SK-N-SH (cell line): ENCODE data around the gene FCRL6. TPM values are rescaled to one million over a fixed set of nuclear protein-coding genes. Genes with fewer than 3 reads are reported as not detected.
A peak's percentile ranks its signal among the peaks of the same experiment; 100 is the strongest.

ENCODE experiments used
- CTCF ChIA-PET: fragments of 300-600, 350-600 bp; formaldehyde crosslinking; extraction: SDS; loops from one replicate; lab custom pipeline; 2021; lab: Yijun Ruan, JAX
- POLR2A ChIA-PET: fragments of 350-600 bp; sonication (Branson Sonifier 250); formaldehyde crosslinking; extraction: SDS; loops from one replicate; lab custom pipeline; 2020; ENCODE audit warnings: antibody characterized with exemption, inconsistent platforms; lab: Yijun Ruan, JAX
- DNase-seq: peaks from one replicate; pipeline ENCODE4 v3.0.0; 2012
- H2AFZ ChIP-seq: fragments of 200-600 bp; sonication (generic); 2 replicates; pipeline ENCODE4 v1.8.1; 2016; ENCODE audit warnings: antibody characterized with exemption, mild to moderate bottlenecking, low read depth
- H3F3A ChIP-seq: fragments of 200-600 bp; sonication (generic); replicated peaks from 2 replicates; pipeline ENCODE3; 2016; ENCODE audit warnings: antibody characterized with exemption, mild to moderate bottlenecking; ENCODE audit not compliant: insufficient read depth
- H3K27ac ChIP-seq, 2 experiments: fragments of 200-500 bp in 1 of 2; fragments of 200-600 bp in 1 of 2; sonication (Bioruptor generic) in 1 of 2; sonication (generic), shearing (Covaris generic) in 1 of 2; 2 replicates each; pipeline versions ENCODE4 v1.5.1 to v1.6.1; 2014 to 2016; ENCODE audit warnings: low read depth in 2 of 2, inconsistent platforms in 1 of 2, low read length in 1 of 2, mild to moderate bottlenecking in 1 of 2, mixed read lengths in 1 of 2
- H3K27me3 ChIP-seq: fragments of 200-600 bp; sonication (generic), shearing (Covaris generic); 2 replicates; pipeline ENCODE4 v1.6.1; 2016; ENCODE audit warnings: mixed run types; ENCODE audit not compliant: insufficient read depth
- H3K36me3 ChIP-seq, 2 experiments: fragments of 200-500 bp in 1 of 2; fragments of 200-600 bp in 1 of 2; sonication (Bioruptor generic) in 1 of 2; sonication (generic) in 1 of 2; replicated peaks in 1 of 2; 2 replicates each; pipeline versions ENCODE3 to v1.5.1; 2014 to 2016; ENCODE audit warnings: low read length in 1 of 2, mild to moderate bottlenecking in 1 of 2; ENCODE audit not compliant: insufficient read depth in 2 of 2, control insufficient read depth in 1 of 2
- H3K4me1 ChIP-seq, 2 experiments: fragments of 200-500 bp in 1 of 2; fragments of 200-600 bp in 1 of 2; sonication (Bioruptor generic) in 1 of 2; sonication (generic), shearing (Covaris generic) in 1 of 2; 2 replicates each; pipeline versions ENCODE4 v1.5.1 to v1.6.1; 2014 to 2016; ENCODE audit warnings: low read depth in 1 of 2, low read length in 1 of 2, mixed run types in 1 of 2; ENCODE audit not compliant: insufficient read depth in 2 of 2, control insufficient read depth in 1 of 2
- H3K4me2 ChIP-seq: fragments of 200-600 bp; sonication (generic), shearing (Covaris generic); 2 replicates; pipeline ENCODE4 v1.6.1; 2017; ENCODE audit warnings: mixed run types
- H3K4me3 ChIP-seq, 2 experiments: fragments of 200-500 bp in 1 of 2; fragments of 200-600 bp in 1 of 2; sonication (Bioruptor generic) in 1 of 2; sonication (generic), shearing (Covaris generic) in 1 of 2; 2 replicates each; pipeline versions ENCODE4 v1.5.1 to v1.8.1; 2014 to 2016; ENCODE audit warnings: low read depth in 2 of 2, inconsistent platforms in 1 of 2, low read length in 1 of 2, mild to moderate bottlenecking in 1 of 2, mixed read lengths in 1 of 2, moderate library complexity in 1 of 2
- H3K79me2 ChIP-seq: fragments of 200-600 bp; sonication (generic); 2 replicates; pipeline ENCODE4 v1.8.1; 2017; ENCODE audit warnings: mild to moderate bottlenecking; ENCODE audit not compliant: insufficient read depth
- H3K9ac ChIP-seq: fragments of 200-600 bp; sonication (generic); 2 replicates; pipeline ENCODE4 v1.6.1; 2017; ENCODE audit warnings: mixed run types
- H3K9me2 ChIP-seq: fragments of 200-600 bp; sonication (generic); 2 replicates; pipeline ENCODE4 v1.6.1; 2017; ENCODE audit warnings: mixed run types
- H3K9me3 ChIP-seq: fragments of 200-600 bp; sonication (generic); 2 replicates; pipeline ENCODE4 v1.6.1; 2017; ENCODE audit warnings: mixed run types, mild to moderate bottlenecking, moderate library complexity
- H4K20me1 ChIP-seq: fragments of 200-600 bp; sonication (generic); 2 replicates; pipeline ENCODE4 v1.6.1; 2017; ENCODE audit warnings: mild to moderate bottlenecking, mixed run types; ENCODE audit not compliant: insufficient read depth
- CHD2 ChIP-seq: fragments of 150-350 bp; IDR thresholded peaks from 2 replicates; pipeline ENCODE4 v1.6.1; 2018; ENCODE audit warnings: low read length; ENCODE audit not compliant: partially characterized antibody
- EP300 ChIP-seq, 2 experiments: IDR thresholded peaks; 2 replicates each; pipeline versions ENCODE4 v1.4.0 to v1.6.1; 2012; ENCODE audit warnings: borderline replicate concordance in 1 of 2, low read depth in 1 of 2, low read length in 1 of 2
- EZH2phosphoT487 ChIP-seq: fragments of 200-600 bp; sonication (generic); IDR thresholded peaks from 2 replicates; pipeline ENCODE4 v1.6.1; 2017; ENCODE audit warnings: low read depth, mixed run types, mild to moderate bottlenecking, antibody characterized with exemption, moderate library complexity, borderline replicate concordance
- GABPA ChIP-seq: IDR thresholded peaks from 2 replicates; pipeline ENCODE4 v1.4.0; 2012; ENCODE audit warnings: low read depth, mild to moderate bottlenecking
- GATA2 ChIP-seq: sonication (generic); formaldehyde crosslinking; IDR thresholded peaks from 2 replicates; pipeline ENCODE4 v1.5.0; 2020; ENCODE audit warnings: mild to moderate bottlenecking, missing genetic modification reagents
- POLR2AphosphoS5 ChIP-seq: IDR thresholded peaks from 2 replicates; pipeline ENCODE4 v1.6.1; 2012; ENCODE audit warnings: low read depth, low read length
- RAD21 ChIP-seq: IDR thresholded peaks from 2 replicates; pipeline ENCODE4 v1.6.1; 2012; ENCODE audit warnings: mild to moderate bottlenecking, low read length
- RCOR1 ChIP-seq: fragments of 150-350 bp; IDR thresholded peaks from 2 replicates; pipeline ENCODE4 v1.6.1; 2017; ENCODE audit warnings: antibody characterized with exemption, low read length
- TCF12 ChIP-seq: IDR thresholded peaks from 2 replicates; pipeline ENCODE4 v1.4.0; 2012
- WGBS: methylation state at CpG from one replicate; pipeline ENCODE4 v1.1.6; 2017; ENCODE audit warnings: low lambda C conversion rate; 5-methylcytosine and 5-hydroxymethylcytosine counted together
- polyA plus RNA-seq, 3 experiments: library from polyadenylated mRNA; depleted of rRNA; stranded (reverse); fragments of >200 nt; gene quantifications; 2 replicates each; pipeline ENCODE4 v1.2.3, GENCODE V29; 2012
- TF ChIP-seq, protein P1 (sequence below): IDR thresholded peaks from 2 replicates; pipeline ENCODE4 v1.6.1; 2012; ENCODE audit warnings: mild to moderate bottlenecking, low read depth, low read length, moderate library complexity
- TF ChIP-seq, protein P2 (sequence below): fragments of 150-350 bp; IDR thresholded peaks from 2 replicates; pipeline ENCODE4 v1.6.1; 2016; ENCODE audit warnings: mild to moderate bottlenecking, low read depth, low read length
- TF ChIP-seq, protein P3 (sequence below): fragments of 200-600 bp; sonication (generic); IDR thresholded peaks from 2 replicates; pipeline ENCODE4 v1.6.1; 2017; ENCODE audit warnings: antibody characterized with exemption, mild to moderate bottlenecking, moderate library complexity

The FCRL6 gene
- polyA plus RNA-seq, 1 of the 3 experiments (the other 2 are of a cell fraction) = not detected

DNA sequence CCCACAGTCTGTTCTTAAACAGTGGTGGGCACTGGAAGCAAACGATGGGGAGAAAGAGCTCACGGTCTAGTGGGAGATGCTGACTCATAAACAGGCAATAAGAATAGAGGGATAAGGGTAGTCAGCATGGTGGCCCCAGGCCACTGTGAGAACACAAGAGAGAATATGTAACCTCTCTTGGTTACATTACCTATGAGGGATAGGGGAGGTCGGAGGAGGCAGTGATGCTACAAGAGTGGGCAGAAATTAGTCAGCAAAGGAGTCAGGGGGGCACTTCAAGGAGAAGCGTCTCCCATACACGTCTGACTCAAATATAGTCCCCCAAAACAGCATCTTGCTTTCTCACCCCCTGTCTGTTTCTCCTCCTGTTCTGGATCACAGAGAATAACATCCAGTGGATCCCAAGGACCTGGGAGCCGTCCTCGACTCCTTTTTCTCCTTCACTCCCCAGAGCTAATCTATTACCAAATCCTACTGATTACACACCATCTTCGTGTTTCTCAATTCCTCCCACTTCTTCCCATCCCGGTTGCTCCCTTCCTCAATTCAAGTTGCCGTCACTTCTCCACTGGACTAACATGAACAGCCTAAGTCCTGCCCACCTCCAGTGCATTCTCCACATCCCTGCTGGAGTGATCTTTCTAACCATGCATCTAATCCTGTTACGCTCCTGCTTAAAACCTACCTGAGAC is 26.6 kb downstream of the FCRL6 start (continued):
- TF ChIP-seq, protein P1, sequence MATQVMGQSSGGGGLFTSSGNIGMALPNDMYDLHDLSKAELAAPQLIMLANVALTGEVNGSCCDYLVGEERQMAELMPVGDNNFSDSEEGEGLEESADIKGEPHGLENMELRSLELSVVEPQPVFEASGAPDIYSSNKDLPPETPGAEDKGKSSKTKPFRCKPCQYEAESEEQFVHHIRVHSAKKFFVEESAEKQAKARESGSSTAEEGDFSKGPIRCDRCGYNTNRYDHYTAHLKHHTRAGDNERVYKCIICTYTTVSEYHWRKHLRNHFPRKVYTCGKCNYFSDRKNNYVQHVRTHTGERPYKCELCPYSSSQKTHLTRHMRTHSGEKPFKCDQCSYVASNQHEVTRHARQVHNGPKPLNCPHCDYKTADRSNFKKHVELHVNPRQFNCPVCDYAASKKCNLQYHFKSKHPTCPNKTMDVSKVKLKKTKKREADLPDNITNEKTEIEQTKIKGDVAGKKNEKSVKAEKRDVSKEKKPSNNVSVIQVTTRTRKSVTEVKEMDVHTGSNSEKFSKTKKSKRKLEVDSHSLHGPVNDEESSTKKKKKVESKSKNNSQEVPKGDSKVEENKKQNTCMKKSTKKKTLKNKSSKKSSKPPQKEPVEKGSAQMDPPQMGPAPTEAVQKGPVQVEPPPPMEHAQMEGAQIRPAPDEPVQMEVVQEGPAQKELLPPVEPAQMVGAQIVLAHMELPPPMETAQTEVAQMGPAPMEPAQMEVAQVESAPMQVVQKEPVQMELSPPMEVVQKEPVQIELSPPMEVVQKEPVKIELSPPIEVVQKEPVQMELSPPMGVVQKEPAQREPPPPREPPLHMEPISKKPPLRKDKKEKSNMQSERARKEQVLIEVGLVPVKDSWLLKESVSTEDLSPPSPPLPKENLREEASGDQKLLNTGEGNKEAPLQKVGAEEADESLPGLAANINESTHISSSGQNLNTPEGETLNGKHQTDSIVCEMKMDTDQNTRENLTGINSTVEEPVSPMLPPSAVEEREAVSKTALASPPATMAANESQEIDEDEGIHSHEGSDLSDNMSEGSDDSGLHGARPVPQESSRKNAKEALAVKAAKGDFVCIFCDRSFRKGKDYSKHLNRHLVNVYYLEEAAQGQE = no peak
- TF ChIP-seq, protein P2, sequence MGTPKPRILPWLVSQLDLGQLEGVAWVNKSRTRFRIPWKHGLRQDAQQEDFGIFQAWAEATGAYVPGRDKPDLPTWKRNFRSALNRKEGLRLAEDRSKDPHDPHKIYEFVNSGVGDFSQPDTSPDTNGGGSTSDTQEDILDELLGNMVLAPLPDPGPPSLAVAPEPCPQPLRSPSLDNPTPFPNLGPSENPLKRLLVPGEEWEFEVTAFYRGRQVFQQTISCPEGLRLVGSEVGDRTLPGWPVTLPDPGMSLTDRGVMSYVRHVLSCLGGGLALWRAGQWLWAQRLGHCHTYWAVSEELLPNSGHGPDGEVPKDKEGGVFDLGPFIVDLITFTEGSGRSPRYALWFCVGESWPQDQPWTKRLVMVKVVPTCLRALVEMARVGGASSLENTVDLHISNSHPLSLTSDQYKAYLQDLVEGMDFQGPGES = no peak
- no peak for TF ChIP-seq GATA2 (CRISPR knock-in tag)
- no peak for TF ChIP-seq POLR2AphosphoS5
- no peak for TF ChIP-seq EP300 (IDR thresholded peaks at IDR 0.05; ENCODE audit: borderline replicate concordance in 1 of 2, low read depth in 1 of 2, low read length in 1 of 2)
- no peak for TF ChIP-seq CHD2
- TF ChIP-seq GABPA = no peak
- TF ChIP-seq RCOR1 = no peak
- no peak for TF ChIP-seq TCF12
- TF ChIP-seq RAD21 = no peak
- TF ChIP-seq EZH2phosphoT487 = no peak

DNA sequence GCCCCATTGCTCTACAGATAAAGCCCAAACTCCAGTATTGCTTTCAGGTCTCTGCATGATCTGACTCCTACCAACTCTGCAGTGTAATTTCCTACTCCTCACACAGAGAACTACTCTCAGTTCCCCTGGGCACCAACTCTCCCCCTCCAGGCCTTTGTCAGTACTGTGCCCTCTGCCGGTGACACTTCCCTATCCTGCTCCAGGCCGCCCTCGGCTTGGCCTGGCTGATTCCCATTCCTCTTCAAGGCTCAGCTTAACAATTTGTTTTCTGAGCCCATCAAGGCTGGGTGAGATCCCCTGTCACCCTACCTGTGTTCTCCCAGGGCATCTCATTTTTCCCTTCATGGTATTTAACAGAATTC is 27.1 kb downstream of the FCRL6 start:
- no peaks in the 10 kb centered on the region for H3K27me3 ChIP-seq
- H3K9me2 ChIP-seq = no peaks in the 10 kb centered on the region
- no peak overlapping the region for H3K9ac ChIP-seq
- H3K4me3 ChIP-seq = no peak overlapping the region
- no peak overlapping the region for H3K4me2 ChIP-seq
- no peaks in the 10 kb centered on the region for H4K20me1 ChIP-seq
- DNase-seq = peak; percentile 20
- CTCF ChIA-PET = interaction anchor here (3.5 to 8.8 kb wide), 2 partner anchors 31 to 62 kb away, joined by 12 to 41 read pairs; no protein-coding TSS in a partner anchor
- TF ChIP-seq, protein P3, sequence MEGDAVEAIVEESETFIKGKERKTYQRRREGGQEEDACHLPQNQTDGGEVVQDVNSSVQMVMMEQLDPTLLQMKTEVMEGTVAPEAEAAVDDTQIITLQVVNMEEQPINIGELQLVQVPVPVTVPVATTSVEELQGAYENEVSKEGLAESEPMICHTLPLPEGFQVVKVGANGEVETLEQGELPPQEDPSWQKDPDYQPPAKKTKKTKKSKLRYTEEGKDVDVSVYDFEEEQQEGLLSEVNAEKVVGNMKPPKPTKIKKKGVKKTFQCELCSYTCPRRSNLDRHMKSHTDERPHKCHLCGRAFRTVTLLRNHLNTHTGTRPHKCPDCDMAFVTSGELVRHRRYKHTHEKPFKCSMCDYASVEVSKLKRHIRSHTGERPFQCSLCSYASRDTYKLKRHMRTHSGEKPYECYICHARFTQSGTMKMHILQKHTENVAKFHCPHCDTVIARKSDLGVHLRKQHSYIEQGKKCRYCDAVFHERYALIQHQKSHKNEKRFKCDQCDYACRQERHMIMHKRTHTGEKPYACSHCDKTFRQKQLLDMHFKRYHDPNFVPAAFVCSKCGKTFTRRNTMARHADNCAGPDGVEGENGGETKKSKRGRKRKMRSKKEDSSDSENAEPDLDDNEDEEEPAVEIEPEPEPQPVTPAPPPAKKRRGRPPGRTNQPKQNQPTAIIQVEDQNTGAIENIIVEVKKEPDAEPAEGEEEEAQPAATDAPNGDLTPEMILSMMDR = peak; percentile 24; the same call in 1 of the 2 replicates
- TF ChIP-seq, protein P2 = no peak
- H3K27ac ChIP-seq = no peak overlapping the region
- no peaks in the 10 kb centered on the region for H3K36me3 ChIP-seq
- POLR2A ChIA-PET = no interaction called here
- H3F3A ChIP-seq = no peaks in the 10 kb centered on the region
- H3K9me3 ChIP-seq = no peaks in the 10 kb centered on the region
- no peaks in the 10 kb centered on the region for H3K79me2 ChIP-seq
- H3K4me1 ChIP-seq = peaks cover 13% of the 10 kb centered on the region in 2 experiments; a peak in 2 of 4 replicates
- 82% methylated on average over 3 of the region's 3 CpGs for WGBS
- H2AFZ ChIP-seq = no peak overlapping the region
